Karpas-422 (cell line): ENCODE measurements around the gene UBTD2. TPM values are rescaled to one million over a fixed set of nuclear protein-coding genes. Genes with fewer than 3 reads are reported as not detected.
A peak's percentile ranks its signal among the peaks of the same experiment; 100 is the strongest.

Experiments
- DNase-seq: peaks from one replicate; pipeline ENCODE4 v3.0.0-alpha.2; 2015
- H2AFZ ChIP-seq: fragments of 200-600 bp; sonication (generic); 2 replicates; pipeline ENCODE4 v1.6.1; 2014; ENCODE audit warnings: antibody characterized with exemption, low read length, mixed read lengths
- H3K27ac ChIP-seq: fragments of 200-600 bp; sonication (generic); 2 replicates; pipeline ENCODE4 v1.5.1; 2014; ENCODE audit warnings: mild to moderate bottlenecking, low read length, moderate library complexity
- H3K27me3 ChIP-seq: fragments of 200-600 bp; sonication (generic); 2 replicates; pipeline ENCODE4 v1.6.1; 2014; ENCODE audit warnings: low read length, mixed read lengths
- H3K36me3 ChIP-seq: fragments of 200-600 bp; sonication (generic); 2 replicates; pipeline ENCODE4 v1.6.1; 2014; ENCODE audit warnings: low read length, mixed read lengths; ENCODE audit not compliant: insufficient read depth
- H3K4me1 ChIP-seq: fragments of 200-600 bp; sonication (generic); 2 replicates; pipeline ENCODE4 v1.6.1; 2014; ENCODE audit warnings: mild to moderate bottlenecking, low read length, mixed read lengths
- H3K4me2 ChIP-seq: fragments of 200-600 bp; sonication (generic); 2 replicates; pipeline ENCODE4 v1.6.1; 2014; ENCODE audit warnings: low read length, low read depth, mild to moderate bottlenecking; ENCODE audit not compliant: poor library complexity, severe bottlenecking
- H3K4me3 ChIP-seq: fragments of 200-600 bp; sonication (generic); 2 replicates; pipeline ENCODE4 v1.5.1; 2014; ENCODE audit warnings: mild to moderate bottlenecking, antibody characterized with exemption, low read length, mixed read lengths
- H3K79me2 ChIP-seq: fragments of 200-600 bp; sonication (generic); 2 replicates; pipeline ENCODE4 v1.6.1; 2014; ENCODE audit warnings: mild to moderate bottlenecking, low read length, mixed read lengths
- H3K9ac ChIP-seq: fragments of 200-600 bp; sonication (generic); 2 replicates; pipeline ENCODE4 v1.6.0; 2014; ENCODE audit warnings: low read length
- H3K9me2 ChIP-seq: fragments of 200-600 bp; sonication (generic), shearing (Covaris generic); replicated peaks from 2 replicates; pipeline ENCODE4 v1.6.0; 2014; ENCODE audit warnings: mild to moderate bottlenecking, low read length, moderate library complexity; ENCODE audit not compliant: insufficient read depth
- H3K9me3 ChIP-seq: fragments of 300-700, 200-600 bp; sonication (generic); 2 replicates; pipeline ENCODE4 v1.6.1; 2014; ENCODE audit warnings: low read length, mixed read lengths
- H4K20me1 ChIP-seq: fragments of 200-600 bp; sonication (generic); 2 replicates; pipeline ENCODE4 v1.6.1; 2014; ENCODE audit warnings: mild to moderate bottlenecking, antibody characterized with exemption, low read length, low read depth; ENCODE audit not compliant: insufficient read depth
- total RNA-seq: library from RNA; depleted of rRNA; stranded (reverse); fragments of >200 nt; shearing (Covaris generic); gene quantifications from 2 replicates; pipeline ENCODE4 v1.2.3, GENCODE V29; 2014; ENCODE audit warnings: low replicate concordance

UBTD2 gene
- total RNA-seq, 1 experiment from 2014 or later, result 15.1 TPM

DNA sequence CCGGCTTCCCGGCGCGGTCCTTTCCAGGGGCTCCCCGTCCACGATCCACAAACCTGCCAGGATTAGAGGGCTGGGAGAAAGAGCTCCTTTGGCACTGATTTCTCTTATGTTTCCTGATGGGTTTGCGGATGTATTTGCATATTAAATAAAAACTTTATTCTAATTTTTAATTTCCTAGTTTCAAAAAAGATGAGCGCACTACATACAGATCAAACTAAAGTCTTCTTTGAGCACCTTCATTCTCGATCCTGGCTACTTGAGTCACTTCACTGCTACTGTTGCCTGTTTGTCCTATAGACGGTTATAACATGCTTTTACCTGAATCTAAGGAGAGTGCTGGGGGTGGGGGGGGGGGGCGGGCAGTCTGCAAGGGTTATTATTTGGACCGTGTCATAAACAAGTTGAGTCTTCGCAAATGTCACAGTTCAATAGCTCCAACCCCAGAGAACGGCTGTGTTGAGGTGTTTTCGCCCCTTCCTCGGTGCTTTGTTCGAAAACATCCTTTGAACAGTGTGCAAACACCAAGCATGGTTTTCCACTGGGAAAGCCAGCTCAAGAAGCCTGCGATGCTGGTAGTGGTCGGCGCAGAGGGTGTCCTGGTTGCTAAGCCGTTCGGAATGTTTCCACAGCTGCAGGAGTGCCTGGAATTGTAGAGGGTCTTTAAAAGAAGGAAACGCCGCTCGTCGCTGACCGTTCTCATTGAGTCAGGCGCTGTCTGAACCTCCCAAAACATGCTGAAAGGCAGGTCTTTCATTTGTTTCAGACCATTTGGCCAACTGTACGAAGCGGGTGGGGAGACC is 94.5 kb downstream of the UBTD2 start:
- no peak for DNase-seq
- peaks cover under 1% of the 10 kb centered on the region; the same call in 1 of the 2 replicates for H3K36me3 ChIP-seq
- H3K27me3 ChIP-seq, result no peaks in the 10 kb centered on the region
- peak overlapping the region; percentile 99; the same call in 1 of the 2 replicates for H2AFZ ChIP-seq
- H3K9ac ChIP-seq, result peak overlapping the region; percentile 91
- peaks cover 16% of the 10 kb centered on the region for H3K4me1 ChIP-seq
- H4K20me1 ChIP-seq, result peaks cover 7% of the 10 kb centered on the region; the same call in 1 of the 2 replicates
- peak overlapping the region; percentile 86 for H3K4me2 ChIP-seq
- no peaks in the 10 kb centered on the region for H3K9me2 ChIP-seq
- no peak overlapping the region for H3K27ac ChIP-seq
- H3K79me2 ChIP-seq, result peaks cover 37% of the 10 kb centered on the region
- H3K4me3 ChIP-seq, result peak overlapping the region; percentile 89
- no peaks in the 10 kb centered on the region for H3K9me3 ChIP-seq

DNA sequence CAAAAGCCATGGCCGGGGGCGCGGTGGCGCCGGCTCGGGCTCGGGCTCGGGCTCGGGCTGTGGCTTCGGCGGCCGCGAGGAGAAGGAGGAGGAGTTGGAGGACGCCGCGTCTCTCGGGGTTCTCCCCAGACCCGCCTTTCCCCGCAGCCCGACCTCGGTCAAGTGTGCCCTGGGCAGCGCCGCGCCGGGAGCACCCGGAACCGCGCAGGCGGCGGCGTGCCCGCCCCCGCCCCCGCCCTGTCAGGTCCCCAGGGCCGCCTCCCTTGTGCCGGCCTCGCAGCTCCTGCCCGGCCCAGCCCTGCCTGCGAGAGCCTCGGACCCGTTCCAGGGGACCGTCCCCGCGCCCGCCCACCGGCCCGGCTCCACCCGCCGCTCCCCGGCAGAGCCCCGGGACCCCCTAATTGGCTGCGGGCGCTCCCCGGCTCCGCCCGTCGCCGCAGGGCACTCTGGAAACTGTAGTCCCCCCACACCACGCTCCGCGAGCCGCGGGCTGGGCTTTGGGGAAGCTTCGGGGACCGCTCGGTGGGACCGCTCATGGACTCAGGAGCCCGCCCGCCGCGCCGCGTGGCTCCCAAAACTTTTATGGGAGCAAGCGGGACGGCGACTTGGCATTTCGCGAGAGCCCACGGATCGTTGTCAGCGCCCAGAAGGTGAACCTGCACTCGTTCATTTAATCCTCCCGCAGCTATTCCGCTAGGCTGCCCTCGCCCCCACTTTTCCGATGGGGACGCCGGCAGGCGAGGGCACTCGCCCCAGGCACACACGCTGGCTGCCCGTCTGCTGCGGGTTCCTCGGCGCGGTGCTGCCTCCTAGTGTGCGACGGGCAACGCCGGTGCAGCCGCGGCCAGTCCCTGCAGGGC is 95.3 kb downstream of the UBTD2 start, which contains the start of gene STK10:
TSS of gene STK10 (minus strand) at position 192 of the 860 bp plus-strand sequence. CDS start at position 10, 182 bp downstream.
- Histone ChIP-seq H4K20me1 (peaks cover 7% of the 10 kb centered on the region; the same call in 1 of the 2 replicates), H3K9me2 (no peaks in the 10 kb centered on the region), H2AFZ (peak within 1 kb of the TSS; percentile 99), H3K4me1 (peaks cover 16% of the 10 kb centered on the region), H3K9ac (peak within 1 kb of the TSS; percentile 91), H3K4me3 (peak within 1 kb of the TSS; percentile 89), H3K9me3 (no peaks in the 10 kb centered on the region), H3K27me3 (no peaks in the 10 kb centered on the region), H3K79me2 (peaks cover 46% of the 10 kb centered on the region), H3K4me2 (peak within 1 kb of the TSS; percentile 86), H3K36me3 (peaks cover 7% of the 10 kb centered on the region; the same call in 1 of the 2 replicates), H3K27ac (peak within 1 kb of the TSS; percentile 61)
- DNase-seq, result peak; percentile 95

DNA sequence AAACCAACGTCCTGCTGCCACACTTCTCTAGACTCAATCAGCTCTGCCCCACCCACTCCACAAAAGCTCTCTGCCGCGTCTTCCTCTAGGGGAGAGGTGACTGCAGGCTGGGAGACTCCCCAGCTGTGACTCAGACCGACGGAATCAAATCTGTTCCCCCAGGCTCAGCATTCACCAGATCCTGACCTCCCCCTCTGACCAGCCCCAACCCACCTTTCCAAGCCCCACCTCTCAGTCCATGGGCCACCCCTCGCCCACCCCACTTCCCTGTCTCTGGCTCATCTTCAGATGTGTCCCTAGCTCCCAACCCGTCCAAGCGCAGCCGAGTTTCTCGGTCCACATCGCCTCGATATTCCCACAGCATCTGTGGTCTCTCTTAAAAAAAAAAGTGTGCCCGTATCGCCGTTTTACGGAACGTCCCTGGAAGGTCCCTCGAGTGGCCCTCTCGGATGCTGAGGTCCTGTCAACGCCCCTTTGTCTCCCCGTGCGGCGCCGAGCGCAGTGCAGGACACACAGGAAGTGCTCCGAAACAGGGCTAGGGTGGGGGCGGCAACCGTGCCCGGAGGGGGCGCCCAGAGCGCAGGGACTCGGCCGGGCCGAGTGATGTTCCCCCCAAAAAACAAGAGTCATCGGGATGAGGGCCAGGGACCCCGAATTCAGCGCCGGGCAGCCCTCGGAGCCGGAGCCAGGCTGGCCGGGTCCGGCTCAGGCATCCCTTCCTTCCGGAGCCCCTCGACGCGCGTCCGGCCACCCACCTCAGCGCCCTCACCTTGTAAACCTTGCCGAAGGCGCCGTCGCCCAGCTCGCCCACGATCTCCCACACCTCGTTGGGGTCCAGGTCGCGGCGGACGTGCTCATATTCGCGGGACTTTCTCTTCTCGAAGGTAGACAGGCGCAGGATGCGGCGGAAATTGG is 96.2 kb downstream of the UBTD2 start:
- H3K9me2 ChIP-seq, result no peaks in the 10 kb centered on the region

DNA sequence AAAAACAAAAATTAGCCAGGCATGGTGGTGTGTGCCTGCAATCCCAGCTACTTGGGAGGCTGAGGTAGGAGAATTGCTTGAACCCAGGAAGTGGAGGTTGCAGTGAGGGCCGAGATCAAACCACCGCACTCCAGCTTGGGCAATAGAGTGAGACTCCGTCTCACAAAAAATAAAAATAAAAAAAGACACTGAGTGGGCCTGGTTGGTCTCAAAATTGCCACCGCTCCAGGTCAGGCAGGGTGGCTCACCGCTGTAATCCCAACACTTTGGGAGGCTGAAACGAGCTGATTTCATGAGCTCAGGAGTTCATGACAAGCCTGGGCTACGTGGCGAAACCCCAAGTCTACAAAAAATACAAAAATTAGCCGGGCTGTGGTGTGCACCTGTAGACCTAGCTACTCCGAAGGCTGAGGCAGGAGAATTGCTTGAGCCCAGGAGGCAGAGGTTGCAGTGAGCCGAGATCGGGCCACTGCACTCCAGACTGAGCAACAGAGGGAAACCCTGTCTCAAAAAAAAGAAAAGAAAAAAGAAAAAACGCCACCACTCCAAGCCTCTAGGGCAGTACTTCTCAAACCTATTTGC is 97.4 kb downstream of the UBTD2 start:
- no peak overlapping the region for H2AFZ ChIP-seq
- H3K9me2 ChIP-seq, result no peaks in the 10 kb centered on the region
- no peak for DNase-seq
- peaks cover 7% of the 10 kb centered on the region; the same call in 1 of the 2 replicates for H4K20me1 ChIP-seq
- peak overlapping the region; percentile 86 for H3K4me2 ChIP-seq
- peak overlapping the region; percentile 89 for H3K4me3 ChIP-seq
- H3K27ac ChIP-seq, result no peak overlapping the region
- peak overlapping the region; percentile 91 for H3K9ac ChIP-seq
- peaks cover 16% of the 10 kb centered on the region for H3K4me1 ChIP-seq
- no peaks in the 10 kb centered on the region for H3K27me3 ChIP-seq
- H3K9me3 ChIP-seq, result no peaks in the 10 kb centered on the region
- peaks cover 65% of the 10 kb centered on the region for H3K79me2 ChIP-seq
- H3K36me3 ChIP-seq, result peaks cover 7% of the 10 kb centered on the region; the same call in 1 of the 2 replicates

More for the DNA sequence above, 96.2 kb downstream of the UBTD2 start:
- H3K9ac ChIP-seq, result peak overlapping the region; percentile 91
- no peaks in the 10 kb centered on the region for H3K27me3 ChIP-seq
- peak overlapping the region; percentile 86 for H3K4me2 ChIP-seq
- peaks cover 16% of the 10 kb centered on the region for H3K4me1 ChIP-seq
- H3K4me3 ChIP-seq, result peak overlapping the region; percentile 89
- H3K79me2 ChIP-seq, result peaks cover 55% of the 10 kb centered on the region
- H3K9me3 ChIP-seq, result no peaks in the 10 kb centered on the region
- peak; percentile 84 for DNase-seq
- H2AFZ ChIP-seq, result peak overlapping the region; percentile 77
- peaks cover 7% of the 10 kb centered on the region; the same call in 1 of the 2 replicates for H4K20me1 ChIP-seq
- H3K27ac ChIP-seq, result peak overlapping the region; percentile 61
- peaks cover 7% of the 10 kb centered on the region; the same call in 1 of the 2 replicates for H3K36me3 ChIP-seq

DNA sequence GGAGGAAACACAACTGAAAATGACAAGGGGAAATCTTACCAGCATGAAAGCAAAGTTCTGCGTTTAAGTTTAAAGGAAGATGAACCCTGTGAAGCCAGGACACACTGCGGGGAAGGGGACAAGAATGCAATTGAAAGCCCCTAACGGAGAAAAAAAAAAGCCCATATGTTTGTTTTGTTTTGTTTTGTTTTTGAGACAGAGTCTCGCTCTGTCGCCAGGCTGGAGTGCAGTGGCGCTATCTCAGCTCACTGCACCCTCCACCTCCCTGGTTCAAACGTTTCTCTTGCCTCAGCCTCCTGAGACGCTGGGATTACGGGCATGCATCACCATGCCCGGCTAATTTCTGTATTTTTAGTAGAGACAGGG is 98.5 kb downstream of the UBTD2 start:
- no peak overlapping the region for H3K4me3 ChIP-seq
- H3K9me2 ChIP-seq, result no peaks in the 10 kb centered on the region
- no peaks in the 10 kb centered on the region for H3K9me3 ChIP-seq
- peaks cover 72% of the 10 kb centered on the region for H3K79me2 ChIP-seq
- no peak overlapping the region for H3K4me2 ChIP-seq
- DNase-seq, result no peak
- no peak overlapping the region for H3K9ac ChIP-seq
- H3K27ac ChIP-seq, result no peak overlapping the region
- no peaks in the 10 kb centered on the region for H3K27me3 ChIP-seq
- peaks cover 16% of the 10 kb centered on the region for H3K4me1 ChIP-seq
- H4K20me1 ChIP-seq, result peaks cover 7% of the 10 kb centered on the region; the same call in 1 of the 2 replicates
- H2AFZ ChIP-seq, result no peak overlapping the region
- peaks cover 7% of the 10 kb centered on the region; the same call in 1 of the 2 replicates for H3K36me3 ChIP-seq

DNA sequence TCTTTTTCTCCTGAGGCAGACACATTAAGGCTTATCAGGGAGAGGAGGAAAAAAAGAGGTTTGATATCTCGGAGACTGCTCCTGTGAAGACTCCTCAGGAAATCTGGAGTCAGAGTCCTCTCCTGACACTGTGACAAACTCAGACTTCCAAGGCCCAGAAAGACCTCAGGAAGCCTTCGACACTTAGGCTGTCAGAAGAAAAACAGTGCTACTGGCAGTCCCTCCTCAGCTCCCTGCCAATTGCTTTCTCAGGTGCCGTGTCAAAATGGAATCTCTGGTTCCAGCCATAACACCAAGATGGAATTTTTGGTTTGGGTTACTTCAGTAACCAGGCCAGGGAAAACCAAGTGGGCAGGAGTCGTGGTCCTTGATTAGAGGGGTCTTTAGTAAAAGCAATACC is 99.7 kb downstream of the UBTD2 start:
- no peaks in the 10 kb centered on the region for H3K27me3 ChIP-seq
- no peak overlapping the region for H3K4me2 ChIP-seq
- H4K20me1 ChIP-seq, result peaks cover 7% of the 10 kb centered on the region; the same call in 1 of the 2 replicates
- no peaks in the 10 kb centered on the region for H3K9me3 ChIP-seq
- H3K27ac ChIP-seq, result no peak overlapping the region
- no peak for DNase-seq
- H2AFZ ChIP-seq, result no peak overlapping the region
- peaks cover 25% of the 10 kb centered on the region for H3K4me1 ChIP-seq
- H3K79me2 ChIP-seq, result peaks cover 83% of the 10 kb centered on the region
- H3K4me3 ChIP-seq, result no peak overlapping the region
- peaks cover 7% of the 10 kb centered on the region; the same call in 1 of the 2 replicates for H3K36me3 ChIP-seq
- no peaks in the 10 kb centered on the region for H3K9me2 ChIP-seq
- no peak overlapping the region for H3K9ac ChIP-seq

DNA sequence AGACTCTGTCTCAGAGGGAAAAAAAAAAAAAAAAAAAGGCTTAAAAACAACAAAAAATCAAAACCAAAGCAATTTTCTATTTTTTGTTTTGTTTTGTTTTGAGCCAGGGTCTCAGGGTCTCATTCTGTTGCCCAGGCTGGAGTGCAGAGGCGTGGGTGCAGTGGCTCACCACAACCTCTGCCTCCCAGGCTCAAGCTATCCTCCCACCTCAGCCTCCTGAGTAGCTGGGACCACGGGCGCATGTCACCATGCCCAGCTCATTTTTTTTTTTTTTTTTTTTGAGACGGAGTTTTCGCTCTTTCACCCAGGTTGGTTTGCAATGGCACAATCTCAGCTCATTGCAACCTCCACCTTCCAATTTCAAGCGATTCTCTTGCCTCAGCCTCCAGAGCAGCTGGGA is 101.3 kb downstream of the UBTD2 start:
- H3K27me3 ChIP-seq, result no peaks in the 10 kb centered on the region
- H3K9me3 ChIP-seq, result no peaks in the 10 kb centered on the region
- no peak overlapping the region for H3K4me2 ChIP-seq
- H3K79me2 ChIP-seq, result peaks cover 92% of the 10 kb centered on the region
- H4K20me1 ChIP-seq, result peaks cover 7% of the 10 kb centered on the region; the same call in 1 of the 2 replicates
- H3K4me3 ChIP-seq, result no peak overlapping the region
- H2AFZ ChIP-seq, result no peak overlapping the region
- H3K36me3 ChIP-seq, result peaks cover 7% of the 10 kb centered on the region; the same call in 1 of the 2 replicates
- no peak for DNase-seq
- no peak overlapping the region for H3K27ac ChIP-seq
- no peaks in the 10 kb centered on the region for H3K9me2 ChIP-seq
- no peak overlapping the region for H3K9ac ChIP-seq
- H3K4me1 ChIP-seq, result peaks cover 20% of the 10 kb centered on the region
